H1 (cell line): ENCODE data around the gene INTS15. TPM values are rescaled to one million over a fixed set of nuclear protein-coding genes. Genes with fewer than 3 reads are reported as not detected.

ENCODE experiments used
- CBX5 ChIP-seq: fragments of 300-800, 300-1000 bp; sonication (generic); IDR thresholded peaks from 2 replicates; pipeline ENCODE4 v1.7.1; 2016; ENCODE audit warnings: antibody characterized with exemption, low read length, low read depth
- GABPA ChIP-seq: IDR thresholded peaks from 2 replicates; pipeline ENCODE4 v1.6.1; 2011; ENCODE audit warnings: mild to moderate bottlenecking, low read length, moderate library complexity, borderline replicate concordance; ENCODE audit not compliant: insufficient read depth
- KDM5A ChIP-seq: fragments of 200-600 bp; IDR thresholded peaks from 2 replicates; pipeline ENCODE4 v1.7.1; 2012; ENCODE audit warnings: mild to moderate bottlenecking, low read length, inconsistent platforms, mixed read lengths
- POLR2A ChIP-seq, 2 experiments: IDR thresholded peaks; 1 replicate in 1 of 2; 2 replicates in 1 of 2; pipeline ENCODE4 v1.6.1; 2011; ENCODE audit warnings: low read depth in 2 of 2, low read length in 2 of 2, mild to moderate bottlenecking in 2 of 2; ENCODE audit errors: control extremely low read depth in 1 of 2
- SP4 ChIP-seq: IDR thresholded peaks from 2 replicates; pipeline ENCODE4 v1.6.1; 2012; ENCODE audit warnings: low read length, inconsistent platforms
- TAF1 ChIP-seq: IDR thresholded peaks from 2 replicates; pipeline ENCODE4 v1.6.1; 2011; ENCODE audit warnings: mild to moderate bottlenecking, low read depth, low read length
- TAF7 ChIP-seq: optimal IDR thresholded peaks from 2 replicates; pipeline ENCODE3; 2011; ENCODE audit warnings: low read depth, mild to moderate bottlenecking, inconsistent platforms, low read length, moderate library complexity, borderline replicate concordance
- polyA plus RNA-seq, 7 experiments: library from polyadenylated mRNA; depleted of rRNA in 3 of 7; stranded (reverse) in 5 of 7; unstranded in 2 of 7; fragments of >200 nt in 5 of 7; fragments of 200-250 nt in 2 of 7; gene quantifications; 1 replicate in 5 of 7; 2 replicates in 1 of 7; 4 replicates in 1 of 7; pipeline versions ENCODE4 v1.2.1 to v1.2.3, GENCODE V29; 2011 to 2013; ENCODE audit warnings: missing spikeins in 2 of 7, mixed read lengths in 2 of 7
- total RNA-seq: library from RNA; stranded (reverse); fragmentation: NEBNext Ultra II Directional; extraction: Animal tissue kit (Norgen Biotek cat#: 25700); gene quantifications from 2 replicates; pipeline ENCODE4 v1.2.1, GENCODE V29; 2021
- TF ChIP-seq, protein P1 (sequence below): fragments of 300-600 bp; sonication (generic); IDR thresholded peaks from 2 replicates; pipeline ENCODE4 v1.7.1; 2012; ENCODE audit warnings: low read length, moderate library complexity, mild to moderate bottlenecking, inconsistent platforms; ENCODE audit not compliant: insufficient replicate concordance
- TF ChIP-seq, protein P2 (sequence below): IDR thresholded peaks from 2 replicates; pipeline ENCODE4 v1.6.1; 2012; ENCODE audit warnings: inconsistent platforms

The INTS15 gene
- total and polyA plus RNA-seq, 2 of the 8 experiments (the other 6 are each of a cell fraction or from before 2014, with no cell fraction given): 23.0 to 25.7 TPM

DNA sequence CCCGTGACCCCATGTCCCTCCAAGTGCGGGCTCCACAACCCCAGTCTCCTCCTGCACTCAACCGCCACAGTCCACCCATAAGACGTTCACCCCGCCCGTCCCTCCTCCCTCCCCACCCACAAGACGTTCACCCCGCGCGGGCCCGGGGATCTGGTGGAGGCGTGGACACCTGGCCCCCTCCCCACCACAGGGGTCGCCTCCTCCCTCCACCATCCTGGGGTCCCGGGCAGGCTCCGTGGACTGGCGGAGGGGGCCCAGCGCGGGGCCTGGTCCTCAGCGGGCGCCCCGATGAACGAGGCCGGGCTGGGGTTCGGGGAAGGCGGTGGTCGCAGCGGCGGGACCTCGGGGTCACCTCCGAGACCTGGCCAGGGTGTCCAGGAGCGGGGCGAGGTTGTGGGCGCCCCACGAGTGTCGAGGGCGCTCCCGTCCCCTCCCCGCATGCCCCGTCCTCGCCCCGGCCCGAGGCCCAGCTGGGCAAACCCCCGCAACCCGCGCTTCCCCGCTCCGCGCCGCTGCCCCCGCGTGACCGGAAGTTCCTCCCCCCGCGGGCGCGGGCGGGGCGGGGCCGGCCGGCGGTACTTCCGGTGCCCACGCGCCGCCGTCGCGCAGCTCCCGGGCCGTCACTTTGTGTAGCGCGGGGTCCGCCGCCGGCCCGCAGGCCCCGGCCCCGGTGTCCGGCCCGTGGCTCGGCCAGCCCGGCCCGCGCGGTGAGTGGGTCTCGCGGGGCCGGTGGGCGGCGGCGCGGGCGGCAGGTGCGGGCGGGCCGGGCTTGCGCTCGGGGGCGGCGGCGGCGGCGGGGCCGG is 47.1 kb downstream of the INTS15 start, which contains the start of gene ZNF316 (continued):
- TF ChIP-seq, protein P1, sequence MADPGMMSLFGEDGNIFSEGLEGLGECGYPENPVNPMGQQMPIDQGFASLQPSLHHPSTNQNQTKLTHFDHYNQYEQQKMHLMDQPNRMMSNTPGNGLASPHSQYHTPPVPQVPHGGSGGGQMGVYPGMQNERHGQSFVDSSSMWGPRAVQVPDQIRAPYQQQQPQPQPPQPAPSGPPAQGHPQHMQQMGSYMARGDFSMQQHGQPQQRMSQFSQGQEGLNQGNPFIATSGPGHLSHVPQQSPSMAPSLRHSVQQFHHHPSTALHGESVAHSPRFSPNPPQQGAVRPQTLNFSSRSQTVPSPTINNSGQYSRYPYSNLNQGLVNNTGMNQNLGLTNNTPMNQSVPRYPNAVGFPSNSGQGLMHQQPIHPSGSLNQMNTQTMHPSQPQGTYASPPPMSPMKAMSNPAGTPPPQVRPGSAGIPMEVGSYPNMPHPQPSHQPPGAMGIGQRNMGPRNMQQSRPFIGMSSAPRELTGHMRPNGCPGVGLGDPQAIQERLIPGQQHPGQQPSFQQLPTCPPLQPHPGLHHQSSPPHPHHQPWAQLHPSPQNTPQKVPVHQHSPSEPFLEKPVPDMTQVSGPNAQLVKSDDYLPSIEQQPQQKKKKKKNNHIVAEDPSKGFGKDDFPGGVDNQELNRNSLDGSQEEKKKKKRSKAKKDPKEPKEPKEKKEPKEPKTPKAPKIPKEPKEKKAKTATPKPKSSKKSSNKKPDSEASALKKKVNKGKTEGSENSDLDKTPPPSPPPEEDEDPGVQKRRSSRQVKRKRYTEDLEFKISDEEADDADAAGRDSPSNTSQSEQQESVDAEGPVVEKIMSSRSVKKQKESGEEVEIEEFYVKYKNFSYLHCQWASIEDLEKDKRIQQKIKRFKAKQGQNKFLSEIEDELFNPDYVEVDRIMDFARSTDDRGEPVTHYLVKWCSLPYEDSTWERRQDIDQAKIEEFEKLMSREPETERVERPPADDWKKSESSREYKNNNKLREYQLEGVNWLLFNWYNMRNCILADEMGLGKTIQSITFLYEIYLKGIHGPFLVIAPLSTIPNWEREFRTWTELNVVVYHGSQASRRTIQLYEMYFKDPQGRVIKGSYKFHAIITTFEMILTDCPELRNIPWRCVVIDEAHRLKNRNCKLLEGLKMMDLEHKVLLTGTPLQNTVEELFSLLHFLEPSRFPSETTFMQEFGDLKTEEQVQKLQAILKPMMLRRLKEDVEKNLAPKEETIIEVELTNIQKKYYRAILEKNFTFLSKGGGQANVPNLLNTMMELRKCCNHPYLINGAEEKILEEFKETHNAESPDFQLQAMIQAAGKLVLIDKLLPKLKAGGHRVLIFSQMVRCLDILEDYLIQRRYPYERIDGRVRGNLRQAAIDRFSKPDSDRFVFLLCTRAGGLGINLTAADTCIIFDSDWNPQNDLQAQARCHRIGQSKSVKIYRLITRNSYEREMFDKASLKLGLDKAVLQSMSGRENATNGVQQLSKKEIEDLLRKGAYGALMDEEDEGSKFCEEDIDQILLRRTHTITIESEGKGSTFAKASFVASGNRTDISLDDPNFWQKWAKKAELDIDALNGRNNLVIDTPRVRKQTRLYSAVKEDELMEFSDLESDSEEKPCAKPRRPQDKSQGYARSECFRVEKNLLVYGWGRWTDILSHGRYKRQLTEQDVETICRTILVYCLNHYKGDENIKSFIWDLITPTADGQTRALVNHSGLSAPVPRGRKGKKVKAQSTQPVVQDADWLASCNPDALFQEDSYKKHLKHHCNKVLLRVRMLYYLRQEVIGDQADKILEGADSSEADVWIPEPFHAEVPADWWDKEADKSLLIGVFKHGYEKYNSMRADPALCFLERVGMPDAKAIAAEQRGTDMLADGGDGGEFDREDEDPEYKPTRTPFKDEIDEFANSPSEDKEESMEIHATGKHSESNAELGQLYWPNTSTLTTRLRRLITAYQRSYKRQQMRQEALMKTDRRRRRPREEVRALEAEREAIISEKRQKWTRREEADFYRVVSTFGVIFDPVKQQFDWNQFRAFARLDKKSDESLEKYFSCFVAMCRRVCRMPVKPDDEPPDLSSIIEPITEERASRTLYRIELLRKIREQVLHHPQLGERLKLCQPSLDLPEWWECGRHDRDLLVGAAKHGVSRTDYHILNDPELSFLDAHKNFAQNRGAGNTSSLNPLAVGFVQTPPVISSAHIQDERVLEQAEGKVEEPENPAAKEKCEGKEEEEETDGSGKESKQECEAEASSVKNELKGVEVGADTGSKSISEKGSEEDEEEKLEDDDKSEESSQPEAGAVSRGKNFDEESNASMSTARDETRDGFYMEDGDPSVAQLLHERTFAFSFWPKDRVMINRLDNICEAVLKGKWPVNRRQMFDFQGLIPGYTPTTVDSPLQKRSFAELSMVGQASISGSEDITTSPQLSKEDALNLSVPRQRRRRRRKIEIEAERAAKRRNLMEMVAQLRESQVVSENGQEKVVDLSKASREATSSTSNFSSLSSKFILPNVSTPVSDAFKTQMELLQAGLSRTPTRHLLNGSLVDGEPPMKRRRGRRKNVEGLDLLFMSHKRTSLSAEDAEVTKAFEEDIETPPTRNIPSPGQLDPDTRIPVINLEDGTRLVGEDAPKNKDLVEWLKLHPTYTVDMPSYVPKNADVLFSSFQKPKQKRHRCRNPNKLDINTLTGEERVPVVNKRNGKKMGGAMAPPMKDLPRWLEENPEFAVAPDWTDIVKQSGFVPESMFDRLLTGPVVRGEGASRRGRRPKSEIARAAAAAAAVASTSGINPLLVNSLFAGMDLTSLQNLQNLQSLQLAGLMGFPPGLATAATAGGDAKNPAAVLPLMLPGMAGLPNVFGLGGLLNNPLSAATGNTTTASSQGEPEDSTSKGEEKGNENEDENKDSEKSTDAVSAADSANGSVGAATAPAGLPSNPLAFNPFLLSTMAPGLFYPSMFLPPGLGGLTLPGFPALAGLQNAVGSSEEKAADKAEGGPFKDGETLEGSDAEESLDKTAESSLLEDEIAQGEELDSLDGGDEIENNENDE: no peak
- TF ChIP-seq TAF1: no peak
- TF ChIP-seq, protein P2, sequence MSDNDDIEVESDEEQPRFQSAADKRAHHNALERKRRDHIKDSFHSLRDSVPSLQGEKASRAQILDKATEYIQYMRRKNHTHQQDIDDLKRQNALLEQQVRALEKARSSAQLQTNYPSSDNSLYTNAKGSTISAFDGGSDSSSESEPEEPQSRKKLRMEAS: no peak
- TF ChIP-seq POLR2A (IDR thresholded peaks at IDR 0.05; ENCODE audit: control extremely low read depth in 1 of 2, low read depth in 2 of 2, low read length in 2 of 2): no peak
- no peak for TF ChIP-seq KDM5A
- TF ChIP-seq CBX5: no peak
- TF ChIP-seq SP4: no peak
- TF ChIP-seq GABPA: peak; percentile 84; the same call in 1 of the 2 replicates
- no peak for TF ChIP-seq TAF7
